ENCODE results near the gene TOM1.
A peak's percentile ranks its signal among the peaks of the same experiment; 100 is the strongest.

Gene TOM1

GRCh38 chr22:35299673-35300499 is at the start of gene TOM1:
Gene TOM1, plus strand, starts transcription at chr22:35299894. Its CDS starts 35 bp downstream, at chr22:35299929.
- DNase-seq (ENCODE audit: low read depth in 3 of 3, low spot score in 1 of 3) = peak; percentile 91 to 98 (median 93)

- DNase-seq (ENCODE audit: low read depth in 3 of 3, low spot score in 1 of 3) = no peak
Observed at GRCh38 chr22:35250156-35250555, 49.5 kb upstream of the TOM1 start.

- no peak for DNase-seq (ENCODE audit: low read depth in 3 of 3, low spot score in 1 of 3)
Observed at GRCh38 chr22:35253946-35254345, 45.7 kb upstream of the TOM1 start.

- DNase-seq (ENCODE audit: low read depth in 3 of 3, low spot score in 1 of 3) = no peak
Observed at GRCh38 chr22:35257002-35257320, 42.7 kb upstream of the TOM1 start.

- peak; percentile 71 to 73 (median 73) for DNase-seq (ENCODE audit: low read depth in 3 of 3, low spot score in 1 of 3)
Observed at GRCh38 chr22:35257321-35258190, 42.1 kb upstream of the TOM1 start, which contains the start of gene HMGXB4. Gene HMGXB4, plus strand, starts transcription at chr22:35257493. Its CDS starts 4,898 bp downstream, at chr22:35262391.

- no peak for DNase-seq (ENCODE audit: low read depth in 3 of 3, low spot score in 1 of 3)
Observed at GRCh38 chr22:35258191-35258988, 41.3 kb upstream of the TOM1 start.

GRCh38 chr22:35264986-35265385 is 34.7 kb upstream of the TOM1 start:
- DNase-seq (ENCODE audit: low read depth in 3 of 3, low spot score in 1 of 3) = no peak

- no peak for DNase-seq (ENCODE audit: low read depth in 3 of 3, low spot score in 1 of 3)
Observed at GRCh38 chr22:35266277-35266676, 33.4 kb upstream of the TOM1 start.

- no peak for DNase-seq (ENCODE audit: low read depth in 3 of 3, low spot score in 1 of 3)
Observed at GRCh38 chr22:35269630-35270029, 30.1 kb upstream of the TOM1 start.

- DNase-seq (ENCODE audit: low read depth in 3 of 3, low spot score in 1 of 3) = no peak
Observed at GRCh38 chr22:35274154-35274871, 25.4 kb upstream of the TOM1 start.

- DNase-seq (ENCODE audit: low read depth in 3 of 3, low spot score in 1 of 3) = no peak
Observed at GRCh38 chr22:35275580-35275979, 24.1 kb upstream of the TOM1 start.

- DNase-seq (ENCODE audit: low read depth in 3 of 3, low spot score in 1 of 3) = no peak
Observed at GRCh38 chr22:35276019-35276418, 23.7 kb upstream of the TOM1 start.

GRCh38 chr22:35288116-35288515 is 11.6 kb upstream of the TOM1 start:
- DNase-seq (ENCODE audit: low read depth in 3 of 3, low spot score in 1 of 3) = no peak

GRCh38 chr22:35292786-35293185 is 6.9 kb upstream of the TOM1 start:
- DNase-seq (ENCODE audit: low read depth in 3 of 3, low spot score in 1 of 3) = no peak

GRCh38 chr22:35296051-35296450 is 3.6 kb upstream of the TOM1 start:
- no peak for DNase-seq (ENCODE audit: low read depth in 3 of 3, low spot score in 1 of 3)

- peak in 2 of 3 donors; percentile 6 to 18 for DNase-seq (ENCODE audit: low read depth in 3 of 3, low spot score in 1 of 3)
Observed at GRCh38 chr22:35299217-35299672, 449 bp upstream of the TOM1 start.

GRCh38 chr22:35301372-35301874 is 1.7 kb downstream of the TOM1 start:
- no peak for DNase-seq (ENCODE audit: low read depth in 3 of 3, low spot score in 1 of 3)

GRCh38 chr22:35303029-35303624 is 3.4 kb downstream of the TOM1 start:
- no peak for DNase-seq (ENCODE audit: low read depth in 3 of 3, low spot score in 1 of 3)

- DNase-seq (ENCODE audit: low read depth in 3 of 3, low spot score in 1 of 3) = no peak
Observed at GRCh38 chr22:35305525-35306070, 5.9 kb downstream of the TOM1 start.

Measured in stimulated activated CD4-positive, alpha-beta T cell treated with anti-CD3 and anti-CD28 coated beads, TNF-alpha, amount 100 ng/mL, for 1 hour (primary cell).